GM10847 (cell line): ENCODE results near the gene NPAS3.

Experiments used
- POLR2A ChIP-seq: IDR thresholded peaks from 2 replicates; pipeline ENCODE4 v1.6.1; 2011; ENCODE audit not compliant: insufficient read length; ENCODE audit errors: extremely low read depth

The NPAS3 gene

GRCh38 chr14:33516898-33517436, 578.3 kb downstream of the NPAS3 start:
- TF ChIP-seq POLR2A = no peak

- TF ChIP-seq POLR2A = no peak
These were observed 582.5 kb downstream of the NPAS3 start for GRCh38 chr14:33521192-33521591.

GRCh38 chr14:33524244-33524643, 585.6 kb downstream of the NPAS3 start:
- no peak for TF ChIP-seq POLR2A

- no peak for TF ChIP-seq POLR2A
These were observed 586.9 kb downstream of the NPAS3 start for GRCh38 chr14:33525626-33526025.

GRCh38 chr14:33527023-33527634, 588.5 kb downstream of the NPAS3 start:
- TF ChIP-seq POLR2A = no peak

GRCh38 chr14:33528655-33529054, 590.0 kb downstream of the NPAS3 start:
- TF ChIP-seq POLR2A = no peak

GRCh38 chr14:33529787-33530757, 591.4 kb downstream of the NPAS3 start:
- TF ChIP-seq POLR2A = no peak

GRCh38 chr14:33532553-33532952, 593.9 kb downstream of the NPAS3 start:
- TF ChIP-seq POLR2A = no peak

- TF ChIP-seq POLR2A = no peak
These were observed 595.4 kb downstream of the NPAS3 start for GRCh38 chr14:33534104-33534503.

- no peak for TF ChIP-seq POLR2A
These were observed 596.0 kb downstream of the NPAS3 start for GRCh38 chr14:33534632-33535031.

GRCh38 chr14:33539918-33540357, 601.3 kb downstream of the NPAS3 start:
- no peak for TF ChIP-seq POLR2A

GRCh38 chr14:33541171-33541570, 602.5 kb downstream of the NPAS3 start:
- no peak for TF ChIP-seq POLR2A

- TF ChIP-seq POLR2A = no peak
These were observed 603.9 kb downstream of the NPAS3 start for GRCh38 chr14:33542338-33543287.

GRCh38 chr14:33545696-33546095, 607.0 kb downstream of the NPAS3 start:
- TF ChIP-seq POLR2A = no peak

- no peak for TF ChIP-seq POLR2A
These were observed 609.9 kb downstream of the NPAS3 start for GRCh38 chr14:33548606-33549005.
